ENCODE data around the gene CALML3. TPM values are rescaled to one million over a fixed set of nuclear protein-coding genes. Genes with fewer than 3 reads are reported as not detected.

The CALML3 gene
- total RNA-seq, 1 experiment from 2014 or later: not detected

DNA sequence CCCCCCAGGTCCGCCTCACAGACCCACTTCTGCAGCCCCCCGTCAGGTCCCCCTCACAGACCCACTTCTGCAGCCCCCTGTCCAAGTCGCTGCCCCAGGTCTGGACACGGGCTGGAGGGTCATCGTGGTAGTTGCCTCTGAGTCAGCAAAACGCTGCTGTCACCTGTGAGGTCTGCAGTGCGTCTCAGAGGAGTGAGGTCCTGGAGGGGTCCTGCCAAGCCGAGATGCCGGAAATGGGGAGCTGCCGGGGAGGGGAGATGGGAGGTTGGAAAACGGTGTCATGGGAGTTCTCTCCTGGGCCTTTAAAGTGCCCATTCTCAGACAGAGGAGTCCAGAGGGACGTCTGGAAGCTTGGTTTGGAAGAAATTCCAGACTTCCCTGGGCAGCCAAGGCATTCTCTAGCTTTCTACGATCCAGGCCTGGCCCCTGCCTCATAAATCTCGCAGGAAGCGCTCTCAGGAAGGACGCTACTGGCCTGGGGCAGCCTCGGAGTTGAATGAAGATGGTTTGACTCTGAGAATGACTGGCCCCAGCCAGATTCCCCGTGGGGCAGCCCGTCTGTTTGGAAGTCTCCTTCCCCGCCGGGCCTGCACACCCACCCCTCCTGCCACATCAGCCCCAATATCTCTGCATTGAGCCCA, 38.7 kb downstream of the CALML3 start:
- Histone ChIP-seq H4K20me1 (ENCODE audit: control insufficient read depth, insufficient read depth, insufficient read length) (no peaks in the 10 kb centered on the region), H3K4me2 (ENCODE audit: insufficient read depth, insufficient read length, low read length) (no peak overlapping the region), H3K27ac (ENCODE audit: insufficient read length, low read depth, low read length) (no peak overlapping the region), H3K14ac (ENCODE audit: insufficient read depth, low read length) (peak overlapping the region; percentile 2; the same call in 1 of the 2 replicates), H3K23ac (ENCODE audit: insufficient read length, low read depth, low read length) (no peak overlapping the region), H2BK12ac (ENCODE audit: insufficient read length, low read depth, low read length) (no peak overlapping the region), H3K56ac (ENCODE audit: insufficient read length, low read depth, low read length) (no peak overlapping the region), H3K4ac (ENCODE audit: low read depth, low read length) (no peak overlapping the region), H4K91ac (ENCODE audit: insufficient read length, low read depth, low read length) (no peak overlapping the region), H2AK5ac (ENCODE audit: insufficient read length, low read length) (no peak overlapping the region), H2BK15ac (ENCODE audit: low read depth, low read length) (no peak overlapping the region), H2BK20ac (ENCODE audit: low read depth, low read length, poor library complexity, severe bottlenecking) (no peak overlapping the region), H3K9ac (ENCODE audit: extremely low read depth, insufficient read length, low read length) (no peak overlapping the region), H2BK5ac (ENCODE audit: insufficient read length, low read length) (no peak overlapping the region), H2AFZ (ENCODE audit: low read length) (no peak overlapping the region), H3K27me3 (ENCODE audit: insufficient read depth, low read length) (no peaks in the 10 kb centered on the region), H3K9me3 (ENCODE audit: control insufficient read depth, low read depth, low read length) (no peaks in the 10 kb centered on the region), H3T11ph (ENCODE audit: low read length) (no peak overlapping the region), H3K4me1 (ENCODE audit: insufficient read depth, low read length) (no peaks in the 10 kb centered on the region; the same call in 1 of the 2 replicates), H3K18ac (ENCODE audit: insufficient read length, low read depth, low read length) (no peak overlapping the region), H3K79me1 (ENCODE audit: insufficient read depth, low read depth, low read length, poor library complexity, severe bottlenecking) (no peaks in the 10 kb centered on the region), H4K5ac (ENCODE audit: insufficient read length, low read depth, low read length) (no peak overlapping the region), H3K23me2 (ENCODE audit: insufficient read length, low read depth, low read length, poor library complexity, severe bottlenecking) (no peaks in the 10 kb centered on the region), H4K8ac (replicated peaks; ENCODE audit: insufficient read length, low read depth, low read length) (no peak overlapping the region), H3K79me2 (ENCODE audit: insufficient read depth, low read length) (no peaks in the 10 kb centered on the region), H2BK120ac (ENCODE audit: low read depth, low read length, poor library complexity, severe bottlenecking) (no peak overlapping the region)
- no peak overlapping the region; a peak in 1 of 7 replicates for H3K27ac Mint-ChIP-seq
- WGBS (ENCODE audit: extremely low coverage, insufficient read length, low lambda C conversion rate): no CpG with 5 or more reads among the region's 21 CpGs
- H3K9me3 Mint-ChIP-seq: no peaks in the 10 kb centered on the region
- H3K27me3 Mint-ChIP-seq (ENCODE audit: low read depth): peaks cover 1% of the 10 kb centered on the region; the same call in 1 of the 2 replicates
- TF ChIP-seq, protein P1, sequence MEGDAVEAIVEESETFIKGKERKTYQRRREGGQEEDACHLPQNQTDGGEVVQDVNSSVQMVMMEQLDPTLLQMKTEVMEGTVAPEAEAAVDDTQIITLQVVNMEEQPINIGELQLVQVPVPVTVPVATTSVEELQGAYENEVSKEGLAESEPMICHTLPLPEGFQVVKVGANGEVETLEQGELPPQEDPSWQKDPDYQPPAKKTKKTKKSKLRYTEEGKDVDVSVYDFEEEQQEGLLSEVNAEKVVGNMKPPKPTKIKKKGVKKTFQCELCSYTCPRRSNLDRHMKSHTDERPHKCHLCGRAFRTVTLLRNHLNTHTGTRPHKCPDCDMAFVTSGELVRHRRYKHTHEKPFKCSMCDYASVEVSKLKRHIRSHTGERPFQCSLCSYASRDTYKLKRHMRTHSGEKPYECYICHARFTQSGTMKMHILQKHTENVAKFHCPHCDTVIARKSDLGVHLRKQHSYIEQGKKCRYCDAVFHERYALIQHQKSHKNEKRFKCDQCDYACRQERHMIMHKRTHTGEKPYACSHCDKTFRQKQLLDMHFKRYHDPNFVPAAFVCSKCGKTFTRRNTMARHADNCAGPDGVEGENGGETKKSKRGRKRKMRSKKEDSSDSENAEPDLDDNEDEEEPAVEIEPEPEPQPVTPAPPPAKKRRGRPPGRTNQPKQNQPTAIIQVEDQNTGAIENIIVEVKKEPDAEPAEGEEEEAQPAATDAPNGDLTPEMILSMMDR (conservative IDR thresholded peaks at IDR 0.05): no peak
- H3K4me1 Mint-ChIP-seq: peaks cover 10 to 17% of the 10 kb centered on the region in 2 experiments
- no peaks in the 10 kb centered on the region; a peak in 1 of 7 replicates for H3K36me3 Mint-ChIP-seq (ENCODE audit: insufficient read depth in 1 of 3, low read depth in 3 of 3)
- no peak overlapping the region for H3K4me3 Mint-ChIP-seq
- no peak for DNase-seq

All from H9 (cell line).